GM10248 (cell line): ENCODE measurements around the gene GALNT17.
"Not testable (repeated sequence)": the region's sequence is repeated elsewhere in the genome, so short reads cannot be mapped to it uniquely, and the experiment has no call there.

ENCODE experiments used
- CTCF ChIA-PET: fragments of 300-600 bp; sonication (Branson Sonifier 250); formaldehyde crosslinking; extraction: SDS; loops from one replicate; lab custom pipeline; 2021; ENCODE audit warnings: antibody characterized with exemption; lab: Yijun Ruan, JAX
- POLR2A ChIA-PET: fragments of 350-650 bp; sonication (Branson Sonifier 250); formaldehyde crosslinking; extraction: SDS; loops from one replicate; lab custom pipeline; 2020; ENCODE audit warnings: antibody characterized with exemption; lab: Yijun Ruan, JAX
- DNase-seq: peaks from one replicate; pipeline ENCODE4 v3.0.0; 2012; ENCODE audit errors: extremely low spot score
- TF ChIP-seq, protein P1 (sequence below): IDR thresholded peaks from 2 replicates; pipeline ENCODE4 v1.5.1; 2012; ENCODE audit warnings: mild to moderate bottlenecking, low read depth; ENCODE audit errors: extremely low read depth, missing control alignments, control extremely low read depth

The GALNT17 gene

DNA sequence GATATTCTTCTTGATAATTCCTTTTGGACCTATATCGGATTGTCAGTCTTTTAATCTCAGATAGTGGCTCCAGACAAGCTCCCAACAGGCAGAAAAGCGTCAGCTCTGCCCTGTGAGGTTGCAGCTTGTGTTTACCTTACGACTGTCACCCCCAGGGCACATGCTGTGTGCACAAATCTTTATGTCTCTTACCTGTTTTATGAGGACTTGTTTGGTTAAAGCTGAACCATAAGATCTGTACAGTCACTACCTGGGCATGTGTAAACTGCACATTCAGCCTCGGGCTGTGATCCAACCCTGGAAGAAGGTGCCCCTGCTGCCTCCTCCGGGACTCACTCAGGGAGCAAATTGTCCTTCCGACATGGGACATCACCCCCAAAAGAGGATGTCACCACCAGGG, 119.8 kb downstream of the GALNT17 start:
- CTCF ChIA-PET: no interaction called here
- no peak for DNase-seq

DNA sequence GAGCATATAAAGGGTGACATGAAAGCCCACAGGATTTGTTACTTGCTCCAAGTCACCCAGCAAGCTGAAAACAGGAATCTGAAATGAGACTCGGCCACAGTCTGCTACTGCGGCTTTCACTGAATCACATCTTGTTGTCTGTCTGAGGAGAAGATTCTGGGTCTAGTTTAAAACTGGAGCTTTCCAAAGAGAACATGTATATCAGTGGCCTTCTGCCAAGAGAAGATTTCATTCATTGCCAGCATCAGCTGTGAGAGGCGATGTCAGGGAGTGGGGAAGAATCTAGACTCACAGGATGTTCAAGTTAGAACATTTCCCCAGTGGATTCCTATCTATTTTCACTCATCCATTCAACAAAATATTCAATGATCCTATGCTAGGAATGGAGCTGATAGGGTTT, 122.8 kb downstream of the GALNT17 start:
- TF ChIP-seq, protein P1, sequence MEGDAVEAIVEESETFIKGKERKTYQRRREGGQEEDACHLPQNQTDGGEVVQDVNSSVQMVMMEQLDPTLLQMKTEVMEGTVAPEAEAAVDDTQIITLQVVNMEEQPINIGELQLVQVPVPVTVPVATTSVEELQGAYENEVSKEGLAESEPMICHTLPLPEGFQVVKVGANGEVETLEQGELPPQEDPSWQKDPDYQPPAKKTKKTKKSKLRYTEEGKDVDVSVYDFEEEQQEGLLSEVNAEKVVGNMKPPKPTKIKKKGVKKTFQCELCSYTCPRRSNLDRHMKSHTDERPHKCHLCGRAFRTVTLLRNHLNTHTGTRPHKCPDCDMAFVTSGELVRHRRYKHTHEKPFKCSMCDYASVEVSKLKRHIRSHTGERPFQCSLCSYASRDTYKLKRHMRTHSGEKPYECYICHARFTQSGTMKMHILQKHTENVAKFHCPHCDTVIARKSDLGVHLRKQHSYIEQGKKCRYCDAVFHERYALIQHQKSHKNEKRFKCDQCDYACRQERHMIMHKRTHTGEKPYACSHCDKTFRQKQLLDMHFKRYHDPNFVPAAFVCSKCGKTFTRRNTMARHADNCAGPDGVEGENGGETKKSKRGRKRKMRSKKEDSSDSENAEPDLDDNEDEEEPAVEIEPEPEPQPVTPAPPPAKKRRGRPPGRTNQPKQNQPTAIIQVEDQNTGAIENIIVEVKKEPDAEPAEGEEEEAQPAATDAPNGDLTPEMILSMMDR: no peak
- ChIA-PET CTCF (no interaction called here), POLR2A (no interaction called here)
- DNase-seq: no peak

More for the DNA sequence above, 119.8 kb downstream of the GALNT17 start:
- TF ChIP-seq, protein P1: no peak
- POLR2A ChIA-PET: no interaction called here

DNA sequence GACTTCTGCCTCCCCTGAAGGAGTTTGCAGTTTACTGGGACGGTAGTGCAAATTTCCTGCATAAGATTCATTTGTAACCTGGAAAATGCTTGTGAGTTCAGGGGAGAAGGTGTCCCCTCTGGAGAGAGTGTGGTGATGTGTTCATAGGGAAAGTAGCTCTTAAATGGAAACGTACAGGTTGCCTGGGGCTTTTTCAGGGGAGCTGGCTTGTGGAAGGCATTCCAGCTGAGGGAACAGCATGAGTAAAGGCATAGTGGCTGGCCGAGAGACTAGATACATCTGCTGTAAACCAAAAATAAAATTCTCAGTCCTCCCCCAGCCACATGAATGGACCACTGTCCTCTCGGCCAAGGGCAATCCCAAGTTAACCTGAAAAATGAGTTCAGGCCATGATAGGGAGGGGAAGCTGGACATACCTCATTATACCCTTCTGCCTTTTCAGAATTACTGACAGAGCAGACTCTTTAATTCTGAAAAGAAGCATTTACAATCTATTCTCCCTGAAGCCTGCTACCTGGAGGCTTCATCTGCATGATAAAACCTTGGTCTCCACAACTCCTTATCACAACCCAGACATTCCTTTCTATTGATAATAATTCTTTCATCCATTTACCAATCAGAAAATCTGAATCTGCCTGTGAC, 123.7 kb downstream of the GALNT17 start:
- TF ChIP-seq, protein P1: no peak
- CTCF ChIA-PET: no interaction called here
- POLR2A ChIA-PET: no interaction called here
- no peak for DNase-seq

DNA sequence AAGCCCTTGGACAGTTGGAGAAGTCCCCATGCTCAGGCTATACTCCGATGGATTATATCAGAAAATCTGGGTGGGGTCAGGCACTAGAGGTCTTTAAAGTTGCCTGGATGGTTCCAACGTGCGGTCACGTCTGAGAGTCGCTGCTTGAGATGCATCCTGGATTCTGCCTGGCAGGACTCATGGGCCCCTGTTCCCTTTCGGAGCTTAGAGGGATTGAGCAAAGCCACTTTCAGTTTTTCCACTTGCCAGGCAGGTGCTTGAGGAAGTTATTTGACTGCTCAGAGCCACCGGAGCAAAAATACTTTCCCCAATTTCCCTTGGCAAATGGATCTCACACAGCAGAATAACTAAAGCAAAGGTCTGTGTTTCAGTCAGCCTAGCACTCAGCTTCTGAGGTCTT, 129.1 kb downstream of the GALNT17 start:
- CTCF ChIA-PET: interaction anchor here (1.4 kb wide), 1 partner anchor 9 kb away, joined by 3 read pairs; no protein-coding TSS in a partner anchor
- TF ChIP-seq, protein P1: no peak
- POLR2A ChIA-PET: no interaction called here
- DNase-seq: no peak

DNA sequence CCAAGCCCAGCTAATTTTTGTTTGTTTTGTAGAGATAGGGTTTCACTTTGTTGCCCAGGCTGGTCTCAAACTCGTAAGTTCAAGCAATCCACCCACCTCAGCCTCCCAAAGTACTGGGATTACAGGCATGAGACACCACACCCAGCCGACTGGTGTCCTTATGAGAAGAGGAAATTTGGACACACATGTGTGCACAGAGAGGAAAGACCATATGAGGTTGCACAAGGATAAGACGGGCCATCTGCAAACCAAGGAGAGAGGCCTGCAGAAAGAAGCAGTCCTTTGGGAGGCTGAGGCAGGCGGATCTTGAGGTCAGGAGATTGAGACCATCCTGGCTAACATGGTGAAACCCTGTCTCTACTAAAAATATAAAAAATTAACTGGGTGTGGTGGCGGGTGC, 130.9 kb downstream of the GALNT17 start:
- CTCF ChIA-PET, POLR2A ChIA-PET, DNase-seq: not testable (repeated sequence)

DNA sequence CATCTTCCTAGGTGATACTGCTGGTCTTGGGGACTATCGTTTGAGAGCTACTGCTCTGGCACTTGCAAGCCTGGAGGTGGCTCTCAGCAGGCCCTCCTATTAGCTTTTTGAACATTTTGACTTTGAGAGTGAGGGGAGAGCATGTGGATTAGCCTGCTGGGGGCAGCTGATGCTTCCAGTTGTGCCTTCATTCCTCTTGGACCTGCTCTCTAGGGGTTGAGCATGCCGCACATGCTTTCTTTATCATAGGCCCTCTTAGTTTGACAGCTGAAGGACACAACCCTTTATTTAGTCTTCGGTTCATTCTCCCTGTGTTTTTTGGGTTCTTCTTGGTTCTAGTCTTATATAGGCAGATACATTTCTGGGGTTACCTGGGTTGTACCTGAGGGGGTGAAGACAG, 132.1 kb downstream of the GALNT17 start:
- TF ChIP-seq, protein P1: no peak
- DNase-seq: no peak
- ChIA-PET POLR2A (no interaction called here), CTCF (no interaction called here)

DNA sequence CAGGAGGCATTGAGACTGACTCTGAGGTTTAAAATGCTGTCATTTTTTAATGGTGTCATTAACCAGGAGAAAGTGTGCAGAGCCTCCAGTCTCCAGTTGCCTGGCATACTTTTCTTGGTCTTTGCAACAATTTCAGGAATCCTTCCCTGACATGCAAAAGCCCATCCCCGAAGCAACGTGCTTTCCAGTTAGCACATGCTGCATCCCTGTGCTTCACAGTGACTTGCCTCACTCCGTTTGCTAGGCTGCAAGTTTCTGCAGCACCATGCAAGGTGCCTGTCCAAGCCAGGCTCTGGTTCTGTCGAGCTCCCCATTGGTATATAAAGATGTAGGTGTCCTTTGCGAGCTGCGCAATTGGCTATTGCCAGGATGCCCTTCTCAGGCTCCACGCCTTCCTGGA, 135.0 kb downstream of the GALNT17 start:
- TF ChIP-seq, protein P1: no peak
- ChIA-PET CTCF (no interaction called here), POLR2A (no interaction called here)
- DNase-seq: no peak
